Measurements from ENCODE around the gene CTCF.

DNA sequence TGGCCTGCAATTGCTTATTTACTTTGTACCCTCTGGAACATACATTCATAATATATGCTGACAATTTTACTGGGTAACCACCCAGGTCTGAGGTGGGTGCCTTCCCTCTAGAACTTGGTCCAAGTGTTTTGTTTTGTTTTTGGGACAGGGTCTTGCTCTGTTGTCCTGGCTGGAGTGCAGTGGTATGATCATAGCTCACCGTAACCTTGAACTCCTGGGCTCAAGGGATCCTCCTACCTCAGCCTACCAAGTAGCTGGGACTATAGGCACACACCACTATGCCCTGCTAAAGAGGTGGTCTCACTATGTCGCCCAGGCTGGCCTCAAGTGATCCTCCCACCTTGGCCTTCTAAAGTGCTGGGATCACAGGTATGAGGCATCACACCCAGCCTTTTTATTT is 11.2 kb upstream of the CTCF start:
- TF ChIP-seq POLR2AphosphoS5 (IDR thresholded peaks at IDR 0.05; ENCODE audit: low read depth): no peak
- TF ChIP-seq CTCF (conservative IDR thresholded peaks at IDR 0.05; ENCODE audit: low read depth in 2 of 2): no peak
- no peak for TF ChIP-seq REST (IDR thresholded peaks at IDR 0.05; ENCODE audit: unreplicated experiment)
- TF ChIP-seq CREB1 (CRISPR knock-in tag; IDR thresholded peaks at IDR 0.05; ENCODE audit: low read depth): no peak
- TF ChIP-seq ZNF114 (CRISPR knock-in tag; IDR thresholded peaks at IDR 0.05): no peak
- TF ChIP-seq EZH2phosphoT487 (IDR thresholded peaks at IDR 0.05; ENCODE audit: unreplicated experiment): no peak
- TF ChIP-seq STAT1 (IDR thresholded peaks at IDR 0.05; ENCODE audit: unreplicated experiment): no peak
- no peak for TF ChIP-seq ZNF331 (CRISPR knock-in tag; IDR thresholded peaks at IDR 0.05; ENCODE audit: low read depth)
- TF ChIP-seq JUNB (IDR thresholded peaks at IDR 0.05; ENCODE audit: unreplicated experiment): no peak
- no peak for TF ChIP-seq EZH2 (IDR thresholded peaks at IDR 0.05; ENCODE audit: low read depth, unreplicated experiment)
- TF ChIP-seq ETS1 (IDR thresholded peaks at IDR 0.05): no peak
- no peak for TF ChIP-seq ZNF462 (CRISPR knock-in tag; IDR thresholded peaks at IDR 0.05)
- TF ChIP-seq NANOG (IDR thresholded peaks at IDR 0.05; ENCODE audit: borderline replicate concordance): no peak
